ENCODE data around the gene ZNF674. TPM values are rescaled to one million over a fixed set of nuclear protein-coding genes. Genes with fewer than 3 reads are reported as not detected.

The ZNF674 gene
- total and polyA plus RNA-seq, 2 donors (not counting 1 experiment from before 2014, with no cell fraction given): 0.84 to 2.3 TPM

DNA sequence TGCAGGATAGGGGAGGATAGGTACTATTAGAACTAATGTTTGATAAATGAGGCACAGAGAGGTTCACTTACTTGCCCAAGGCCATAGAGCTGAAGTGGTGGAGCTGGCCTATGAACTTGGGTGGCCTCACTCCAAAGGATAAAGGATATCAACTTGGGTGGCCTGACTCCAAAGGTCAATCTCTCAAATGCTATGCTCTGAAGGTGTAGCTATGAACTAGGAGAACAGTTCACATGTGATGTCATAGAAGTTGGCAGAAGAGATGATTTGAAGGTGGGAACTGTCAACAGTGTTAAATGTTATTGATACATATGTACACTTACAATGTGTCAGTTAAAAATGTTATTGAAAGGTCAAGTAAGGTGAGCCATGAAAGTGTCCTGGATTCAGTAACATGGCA, 22.2 kb upstream of the ZNF674 start:
- Mint-ChIP-seq H3K4me1 (peaks cover 20% of the 10 kb centered on the region), H3K27me3 (peaks cover 16% of the 10 kb centered on the region), H3K4me3 (no peak overlapping the region), H3K27ac (no peak overlapping the region), H3K9me3 (ENCODE audit: insufficient read depth) (no peaks in the 10 kb centered on the region)
- Histone ChIP-seq H3K4me1 (ENCODE audit: control insufficient read depth in 2 of 2, insufficient read depth in 2 of 2, low read length in 2 of 2) (peaks cover 11 to 16% of the 10 kb centered on the region in 2 donors), H3K27ac (ENCODE audit: low read length in 2 of 2) (no peak overlapping the region), H3K4me2 (replicated peaks; ENCODE audit: low read depth, low read length, poor library complexity, severe bottlenecking) (no peak overlapping the region), H3K9me3 (ENCODE audit: control extremely low read depth in 1 of 3, control insufficient read depth in 2 of 3, insufficient read depth in 1 of 3, low read length in 2 of 3) (no peaks in the 10 kb centered on the region), H3K27me3 (replicated peaks in 1 of 4; ENCODE audit: control extremely low read depth in 1 of 4, control insufficient read depth in 3 of 4, insufficient read depth in 4 of 4, low read length in 3 of 4) (peaks cover 0 to 3% (median 0%) of the 10 kb centered on the region in 4 experiments), H3K9ac (ENCODE audit: low read length) (no peak overlapping the region), H3K79me2 (ENCODE audit: control insufficient read depth, insufficient read depth, low read length) (no peaks in the 10 kb centered on the region), H3K4me3 (ENCODE audit: control extremely low read depth in 1 of 5, extremely low read depth in 1 of 5, insufficient read depth in 1 of 5, low read depth in 2 of 5, low read length in 4 of 5) (no peak overlapping the region), H4K20me1 (ENCODE audit: control insufficient read depth, insufficient read depth, low read length, poor library complexity, severe bottlenecking) (no peaks in the 10 kb centered on the region), H2AFZ (ENCODE audit: insufficient read depth, low read depth, low read length, poor library complexity, severe bottlenecking) (no peak overlapping the region), H3K36me3 (replicated peaks in 1 of 2; ENCODE audit: control extremely low read depth in 1 of 2, control insufficient read depth in 1 of 2, extremely low read depth in 1 of 2, insufficient read depth in 2 of 2, low read length in 1 of 2) (no peaks in the 10 kb centered on the region)
- TF ChIP-seq, protein P1, sequence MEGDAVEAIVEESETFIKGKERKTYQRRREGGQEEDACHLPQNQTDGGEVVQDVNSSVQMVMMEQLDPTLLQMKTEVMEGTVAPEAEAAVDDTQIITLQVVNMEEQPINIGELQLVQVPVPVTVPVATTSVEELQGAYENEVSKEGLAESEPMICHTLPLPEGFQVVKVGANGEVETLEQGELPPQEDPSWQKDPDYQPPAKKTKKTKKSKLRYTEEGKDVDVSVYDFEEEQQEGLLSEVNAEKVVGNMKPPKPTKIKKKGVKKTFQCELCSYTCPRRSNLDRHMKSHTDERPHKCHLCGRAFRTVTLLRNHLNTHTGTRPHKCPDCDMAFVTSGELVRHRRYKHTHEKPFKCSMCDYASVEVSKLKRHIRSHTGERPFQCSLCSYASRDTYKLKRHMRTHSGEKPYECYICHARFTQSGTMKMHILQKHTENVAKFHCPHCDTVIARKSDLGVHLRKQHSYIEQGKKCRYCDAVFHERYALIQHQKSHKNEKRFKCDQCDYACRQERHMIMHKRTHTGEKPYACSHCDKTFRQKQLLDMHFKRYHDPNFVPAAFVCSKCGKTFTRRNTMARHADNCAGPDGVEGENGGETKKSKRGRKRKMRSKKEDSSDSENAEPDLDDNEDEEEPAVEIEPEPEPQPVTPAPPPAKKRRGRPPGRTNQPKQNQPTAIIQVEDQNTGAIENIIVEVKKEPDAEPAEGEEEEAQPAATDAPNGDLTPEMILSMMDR (IDR thresholded peaks at IDR 0.05): no peak
- TF ChIP-seq EZH2 (IDR thresholded peaks at IDR 0.05; ENCODE audit: borderline replicate concordance, insufficient read depth, low read depth, low read length, poor library complexity, severe bottlenecking): no peak
- ATAC-seq (ENCODE audit: low read depth) (no peak), DNase-seq (no peak)
- ChIA-PET CTCF (interaction anchor here (0.6 to 1.8 kb wide), 2 partner anchors 13 to 47 kb away, joined by 3 to 6 read pairs; no protein-coding TSS in a partner anchor), POLR2A (interaction anchor here (0.7 kb wide), 1 partner anchor 8 kb away, joined by 3 read pairs; no protein-coding TSS in a partner anchor)
- intact Hi-C loops (cut with micrococcal nuclease): no loop called here

DNA sequence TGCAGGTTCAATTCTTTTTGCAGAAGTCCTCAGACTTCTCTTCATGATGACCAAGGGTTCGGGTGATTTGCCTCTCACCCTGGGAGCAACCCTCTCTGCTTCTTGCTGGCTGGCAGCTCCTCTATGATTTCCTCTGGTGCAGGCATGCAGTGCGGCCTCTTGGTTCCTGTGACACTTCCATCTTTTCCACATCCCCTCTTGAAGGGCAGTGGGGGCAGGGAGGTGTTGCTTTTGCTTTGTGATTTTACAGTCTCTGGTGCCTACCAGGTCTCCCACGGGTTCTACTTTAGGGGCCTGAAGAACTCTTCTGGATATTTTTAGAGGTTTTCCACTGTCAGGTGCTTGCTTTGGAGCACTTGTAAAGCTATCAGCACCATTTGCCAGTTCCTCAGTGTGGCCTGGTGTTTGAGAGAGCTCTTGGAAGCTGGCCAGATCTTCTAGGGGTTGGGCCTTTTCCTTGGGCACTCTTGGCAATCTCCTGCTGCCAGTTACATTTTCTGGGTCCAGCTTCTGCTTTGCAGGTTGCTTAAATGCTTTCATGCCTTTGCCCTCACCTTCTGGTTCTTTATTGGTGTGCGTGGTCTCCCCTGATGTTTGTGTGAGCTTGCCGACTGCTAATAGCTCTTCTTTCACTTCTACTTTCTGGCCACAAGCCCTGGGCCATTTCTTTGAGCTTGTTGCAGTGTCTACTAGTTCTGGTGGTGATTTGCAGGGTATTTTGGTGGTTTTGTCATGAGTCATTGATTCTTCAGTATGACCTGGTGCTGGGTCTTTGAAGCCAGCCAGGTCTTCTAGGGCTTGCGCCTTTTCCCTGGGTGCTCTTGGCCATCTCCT, 16.8 kb upstream of the ZNF674 start:
- H3K9me3 Mint-ChIP-seq (ENCODE audit: insufficient read depth): no peaks in the 10 kb centered on the region
- Histone ChIP-seq H3K4me3 (ENCODE audit: control extremely low read depth in 1 of 5, extremely low read depth in 1 of 5, insufficient read depth in 1 of 5, low read depth in 2 of 5, low read length in 4 of 5) (no peak overlapping the region), H3K36me3 (replicated peaks in 1 of 2; ENCODE audit: control extremely low read depth in 1 of 2, control insufficient read depth in 1 of 2, extremely low read depth in 1 of 2, insufficient read depth in 2 of 2, low read length in 1 of 2) (no peaks in the 10 kb centered on the region), H3K9ac (ENCODE audit: low read length) (no peak overlapping the region), H3K4me1 (ENCODE audit: control insufficient read depth in 2 of 2, insufficient read depth in 2 of 2, low read length in 2 of 2) (peaks cover 14 to 15% of the 10 kb centered on the region in 2 donors), H3K27me3 (replicated peaks in 1 of 4; ENCODE audit: control extremely low read depth in 1 of 4, control insufficient read depth in 3 of 4, insufficient read depth in 4 of 4, low read length in 3 of 4) (peaks cover 0 to 3% (median 0%) of the 10 kb centered on the region in 4 experiments), H3K9me3 (ENCODE audit: control extremely low read depth in 1 of 3, control insufficient read depth in 2 of 3, insufficient read depth in 1 of 3, low read length in 2 of 3) (no peaks in the 10 kb centered on the region), H4K20me1 (ENCODE audit: control insufficient read depth, insufficient read depth, low read length, poor library complexity, severe bottlenecking) (no peaks in the 10 kb centered on the region), H2AFZ (ENCODE audit: insufficient read depth, low read depth, low read length, poor library complexity, severe bottlenecking) (peak overlapping the region; percentile 48), H3K79me2 (ENCODE audit: control insufficient read depth, insufficient read depth, low read length) (no peaks in the 10 kb centered on the region), H3K27ac (ENCODE audit: low read length in 2 of 2) (no peak overlapping the region), H3K4me2 (replicated peaks; ENCODE audit: low read depth, low read length, poor library complexity, severe bottlenecking) (peak overlapping the region; percentile 55)
- peak; percentile 64 for DNase-seq
- H3K27me3 Mint-ChIP-seq: peaks cover 27% of the 10 kb centered on the region
- H3K27ac Mint-ChIP-seq: peak overlapping the region; percentile 59
- peak; percentile 97 for ATAC-seq (ENCODE audit: low read depth)
- CTCF ChIA-PET: interaction anchor here (0.6 to 1.9 kb wide), 6 partner anchors 10 to 918 kb away, joined by 3 to 14 read pairs (median 4); no protein-coding TSS in a partner anchor
- TF ChIP-seq, protein P1 (IDR thresholded peaks at IDR 0.05): no peak
- TF ChIP-seq EZH2 (IDR thresholded peaks at IDR 0.05; ENCODE audit: borderline replicate concordance, insufficient read depth, low read depth, low read length, poor library complexity, severe bottlenecking): no peak
- H3K4me3 Mint-ChIP-seq: peak overlapping the region; percentile 20
- POLR2A ChIA-PET: interaction anchor here (0.7 to 0.9 kb wide), 2 partner anchors 9 to 54 kb away, joined by 3 read pairs; no protein-coding TSS in a partner anchor
- peaks cover 17% of the 10 kb centered on the region for H3K4me1 Mint-ChIP-seq
- 20% methylated on average over 1 of the region's 6 CpGs for WGBS (ENCODE audit: insufficient coverage)
- intact Hi-C loops (cut with micrococcal nuclease): loop anchor here (1.0 to 2.0 kb wide), 2 partner anchors 10 to 17 kb away; partner anchors contain the start of gene ZNF674
